Measurements from ENCODE around the gene LINS1.

DNA sequence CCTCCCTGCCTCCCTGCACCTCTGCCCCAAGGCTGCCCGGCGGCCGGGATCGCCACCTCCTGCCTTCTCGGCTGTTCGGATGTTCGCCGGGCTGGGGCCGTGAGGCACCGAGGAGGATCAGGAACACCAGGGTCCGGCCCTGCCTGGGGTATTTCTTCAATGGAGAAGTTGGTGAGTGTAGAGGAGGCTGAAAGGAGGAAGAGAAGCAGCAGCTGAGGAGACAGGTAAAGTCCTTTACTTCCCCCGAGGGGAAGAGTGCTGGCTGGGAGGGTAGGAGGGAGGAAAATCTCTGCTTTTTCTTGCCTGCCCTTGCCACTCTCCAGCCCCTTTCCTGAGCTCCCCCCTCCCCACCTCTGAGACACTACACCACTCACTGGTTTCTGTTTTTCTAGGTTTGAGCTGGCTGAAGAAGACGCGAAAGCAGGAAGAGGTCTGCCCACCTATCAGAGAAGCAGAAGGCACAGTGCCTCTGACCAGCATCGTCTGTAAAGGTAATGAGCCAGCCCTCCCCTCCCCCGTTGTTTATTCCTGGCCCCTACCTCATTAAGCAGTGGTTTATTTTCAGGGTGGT is 924 bp upstream of the LINS1 start:
- TF ChIP-seq YY1 (IDR thresholded peaks at IDR 0.05; ENCODE audit: insufficient read depth, insufficient read length) (no peak), ZNF274 (IDR thresholded peaks at IDR 0.05; ENCODE audit: low read depth, low read length) (no peak)
